IMR-90 (cell line): Measurements from ENCODE around the gene PRR36. TPM values are rescaled to one million over a fixed set of nuclear protein-coding genes. Genes with fewer than 3 reads are reported as not detected.

Experiments used
- ATAC-seq: fragments of 200-7000 bp; cut with Tn5 transposase; 2 replicates; pipeline ENCODE4 v1.9.1; 2020; ENCODE audit warnings: low read depth, mild to moderate bottlenecking, moderate library complexity
- BruUV-seq: library from RNA; stranded (reverse); fragments of 400-500 nt; replicated peaks from 2 replicates; lab custom pipeline; 2021; lab: Mats Ljungman, UMichigan
- CTCF ChIA-PET: fragments of 300-600 bp; formaldehyde crosslinking; extraction: SDS; loops from one replicate; lab custom pipeline; 2021; ENCODE audit warnings: antibody characterized with exemption; lab: Yijun Ruan, JAX
- POLR2A ChIA-PET: fragments of 300-600 bp; sonication (Branson Sonifier 250); formaldehyde crosslinking; loops from one replicate; lab custom pipeline; 2022; ENCODE audit warnings: antibody characterized with exemption; ENCODE audit not compliant: unreplicated experiment; lab: Charles Lee
- DNase-seq: peaks from one replicate; pipeline ENCODE4 v3.0.0; 2013
- H2AFZ ChIP-seq: replicated peaks from 2 replicates; pipeline ENCODE3; 2013; ENCODE audit warnings: low read length, mild to moderate bottlenecking; ENCODE audit not compliant: poor library complexity
- H2AK5ac ChIP-seq: 2 replicates; pipeline ENCODE4 v1.6.1; 2013; ENCODE audit warnings: low read depth, low read length, inconsistent platforms
- H2AK9ac ChIP-seq: replicated peaks from 2 replicates; pipeline ENCODE3; 2013; ENCODE audit warnings: mild to moderate bottlenecking, low read depth, low read length, moderate library complexity; ENCODE audit not compliant: poor library complexity
- H2BK120ac ChIP-seq: 2 replicates; pipeline ENCODE4 v1.6.1; 2013; ENCODE audit warnings: low read depth, low read length, inconsistent platforms
- H2BK15ac ChIP-seq: 3 replicates; pipeline ENCODE4 v1.6.1; 2013; ENCODE audit warnings: low read depth, low read length, inconsistent platforms
- H2BK20ac ChIP-seq: 2 replicates; pipeline ENCODE4 v1.6.1; 2013; ENCODE audit warnings: low read depth, mild to moderate bottlenecking, inconsistent platforms, low read length, moderate library complexity
- H2BK5ac ChIP-seq: 2 replicates; pipeline ENCODE4 v1.6.1; 2013; ENCODE audit warnings: mild to moderate bottlenecking, low read depth, low read length, inconsistent platforms; ENCODE audit not compliant: poor library complexity, severe bottlenecking
- H3K14ac ChIP-seq: replicated peaks from 2 replicates; pipeline ENCODE4 v1.6.1; 2013; ENCODE audit warnings: low read depth, low read length, inconsistent platforms
- H3K18ac ChIP-seq: 2 replicates; pipeline ENCODE4 v1.6.1; 2013; ENCODE audit warnings: low read depth, low read length, control low read depth
- H3K23ac ChIP-seq: 2 replicates; pipeline ENCODE4 v1.6.1; 2013; ENCODE audit warnings: low read depth, low read length, inconsistent platforms
- H3K27ac ChIP-seq: 2 replicates; pipeline ENCODE4 v1.5.1; 2013; ENCODE audit warnings: mild to moderate bottlenecking, control low read depth, low read length; ENCODE audit not compliant: insufficient read depth
- H3K27me3 ChIP-seq: 2 replicates; pipeline ENCODE4 v1.6.1; 2013; ENCODE audit warnings: low read length; ENCODE audit not compliant: control insufficient read depth, insufficient read depth
- H3K36me3 ChIP-seq: 2 replicates; pipeline ENCODE4 v1.6.1; 2013; ENCODE audit warnings: low read length, mixed read lengths; ENCODE audit not compliant: control insufficient read depth, insufficient read depth
- H3K4ac ChIP-seq: 2 replicates; pipeline ENCODE4 v1.6.1; 2013; ENCODE audit warnings: low read depth, low read length, inconsistent platforms
- H3K4me1 ChIP-seq: 2 replicates; pipeline ENCODE4 v1.6.1; 2013; ENCODE audit warnings: low read length, mixed read lengths; ENCODE audit not compliant: control insufficient read depth, insufficient read depth
- H3K4me2 ChIP-seq: 2 replicates; pipeline ENCODE4 v1.6.1; 2013; ENCODE audit warnings: low read depth, mild to moderate bottlenecking, control low read depth, low read length, moderate library complexity
- H3K4me3 ChIP-seq: 2 replicates; pipeline ENCODE4 v1.5.1; 2013; ENCODE audit warnings: low read depth, mild to moderate bottlenecking, control low read depth, low read length, moderate library complexity; ENCODE audit not compliant: insufficient read depth
- H3K56ac ChIP-seq: 2 replicates; pipeline ENCODE4 v1.6.1; 2013; ENCODE audit warnings: low read length, inconsistent platforms; ENCODE audit not compliant: insufficient read depth; ENCODE audit errors: extremely low read depth
- H3K79me1 ChIP-seq, 2 experiments: 2 replicates each; pipeline ENCODE4 v1.6.1; 2013; ENCODE audit warnings: low read length in 2 of 2, inconsistent platforms in 1 of 2, low read depth in 1 of 2
- H3K9ac ChIP-seq: 2 replicates; pipeline ENCODE4 v1.6.1; 2013; ENCODE audit warnings: low read depth, low read length, control low read depth
- H3K9me1 ChIP-seq: 2 replicates; pipeline ENCODE4 v1.6.1; 2013; ENCODE audit warnings: low read length, inconsistent platforms; ENCODE audit not compliant: insufficient read depth
- H3K9me3 ChIP-seq: 2 replicates; pipeline ENCODE4 v1.6.1; 2013; ENCODE audit warnings: low read length; ENCODE audit not compliant: control insufficient read depth, insufficient read depth
- H4K20me1 ChIP-seq: 2 replicates; pipeline ENCODE4 v1.6.1; 2013; ENCODE audit warnings: low read length, inconsistent platforms; ENCODE audit not compliant: insufficient read depth
- H4K5ac ChIP-seq: 2 replicates; pipeline ENCODE4 v1.6.1; 2013; ENCODE audit warnings: mild to moderate bottlenecking, low read depth, low read length, control low read depth
- H4K8ac ChIP-seq, 2 experiments: 2 replicates each; pipeline ENCODE4 v1.6.1; 2013; ENCODE audit warnings: low read depth in 2 of 2, low read length in 2 of 2, control low read depth in 1 of 2, inconsistent platforms in 1 of 2
- H4K91ac ChIP-seq: 2 replicates; pipeline ENCODE4 v1.6.1; 2013; ENCODE audit warnings: low read depth, low read length, inconsistent platforms; ENCODE audit not compliant: insufficient read depth
- BHLHE40 ChIP-seq: fragments of 150-350 bp; IDR thresholded peaks from 2 replicates; pipeline ENCODE4 v1.6.1; 2016; ENCODE audit warnings: mild to moderate bottlenecking, low read depth, low read length
- CEBPB ChIP-seq: IDR thresholded peaks from 2 replicates; pipeline ENCODE4 v1.6.1; 2012; ENCODE audit warnings: low read depth, low read length, improper control_type of control experiment
- CHD1 ChIP-seq: IDR thresholded peaks from 2 replicates; pipeline ENCODE4 v1.6.1; 2012; ENCODE audit warnings: low read depth, low read length, improper control_type of control experiment
- FOS ChIP-seq: fragments of 150-350 bp; IDR thresholded peaks from 2 replicates; pipeline ENCODE4 v1.6.1; 2016; ENCODE audit warnings: low read depth, low read length
- MAFK ChIP-seq: IDR thresholded peaks from 2 replicates; pipeline ENCODE4 v1.6.1; 2012; ENCODE audit warnings: low read depth, low read length, improper control_type of control experiment
- MAZ ChIP-seq: IDR thresholded peaks from 2 replicates; pipeline ENCODE4 v1.6.1; 2012; ENCODE audit warnings: low read depth, mild to moderate bottlenecking, low read length, improper control_type of control experiment, moderate library complexity, borderline replicate concordance
- MXI1 ChIP-seq: IDR thresholded peaks from 2 replicates; pipeline ENCODE4 v1.6.1; 2012; ENCODE audit warnings: low read depth, mild to moderate bottlenecking, low read length, moderate library complexity, borderline replicate concordance
- NFE2L2 ChIP-seq: fragments of 150-350 bp; IDR thresholded peaks from 2 replicates; pipeline ENCODE4 v1.6.1; 2016; ENCODE audit warnings: low read depth, mild to moderate bottlenecking, low read length
- POLR2A ChIP-seq: IDR thresholded peaks from 2 replicates; pipeline ENCODE4 v1.6.1; 2012; ENCODE audit warnings: mild to moderate bottlenecking, low read depth, low read length
- RAD21 ChIP-seq: IDR thresholded peaks from 2 replicates; pipeline ENCODE4 v1.6.1; 2012; ENCODE audit warnings: low read length, improper control_type of control experiment
- RCOR1 ChIP-seq: IDR thresholded peaks from 2 replicates; pipeline ENCODE4 v1.6.1; 2012; ENCODE audit warnings: mild to moderate bottlenecking, low read length, improper control_type of control experiment; ENCODE audit not compliant: insufficient replicate concordance
- RFX5 ChIP-seq: IDR thresholded peaks from 2 replicates; pipeline ENCODE4 v1.8.0; 2012; ENCODE audit warnings: low read depth, mild to moderate bottlenecking, low read length, moderate library complexity
- SMC3 ChIP-seq: fragments of 150-350 bp; IDR thresholded peaks from 2 replicates; pipeline ENCODE4 v1.6.1; 2016; ENCODE audit warnings: low read depth, mild to moderate bottlenecking, antibody characterized with exemption, low read length, moderate library complexity
- USF2 ChIP-seq: fragments of 150-350 bp; IDR thresholded peaks from 2 replicates; pipeline ENCODE4 v1.6.1; 2017; ENCODE audit warnings: mild to moderate bottlenecking, antibody characterized with exemption, low read length, low read depth
- WGBS, 2 experiments: methylation state at CpG; one replicate each; pipeline versions ENCODE4 v1.1.5 to v1.1.7; 2013; ENCODE audit warnings: missing lambda C conversion rate in 2 of 2; ENCODE audit not compliant: insufficient read length in 1 of 2; ENCODE audit errors: extremely low coverage in 2 of 2; 5-methylcytosine and 5-hydroxymethylcytosine counted together
- dilution Hi-C: fragments of 300-500 bp; cut with HindIII; formaldehyde crosslinking; loops from one replicate; pipeline ENCODE4 v1.14.3; 2018; ENCODE audit warnings: low sequenced_read_pairs; ENCODE audit not compliant: unreplicated experiment
- in situ Hi-C: fragments of 300-500 bp; cut with MboI; formaldehyde crosslinking; loops from 3 replicates; pipeline ENCODE4 v1.14.3; 2019; ENCODE audit warnings: low sequenced_read_pairs, inconsistent platforms, mixed read lengths
- intact Hi-C: fragments of 100-400 bp; cut with micrococcal nuclease; formaldehyde crosslinking; loops from 2 replicates; pipeline ENCODE4 v1.10.0; 2022
- polyA plus RNA-seq, 3 experiments: library from polyadenylated mRNA; depleted of rRNA; stranded (reverse); fragments of >200 nt; gene quantifications; 2 replicates each; pipeline ENCODE4 v1.2.3, GENCODE V29; 2012; ENCODE audit warnings: low replicate concordance in 1 of 3
- total RNA-seq: library from RNA; depleted of rRNA; stranded (reverse); fragments of >200 nt; gene quantifications from 2 replicates; pipeline ENCODE4 v1.2.3, GENCODE V29; 2012
- TF ChIP-seq, protein P1 (sequence below): fragments of 150-350 bp; IDR thresholded peaks from 2 replicates; pipeline ENCODE4 v1.6.1; 2016; ENCODE audit warnings: low read depth, mild to moderate bottlenecking, low read length, moderate library complexity, borderline replicate concordance
- TF ChIP-seq, protein P2 (sequence below): conservative IDR thresholded peaks from 2 replicates; pipeline ENCODE4 v1.5.1; 2012; ENCODE audit warnings: mild to moderate bottlenecking, low read depth, low read length, improper control_type of control experiment

The PRR36 gene
- total and polyA plus RNA-seq, 2 of the 4 experiments (the other 2 are of a cell fraction): 0.02 TPM; not detected in 1

- Histone ChIP-seq H3K27ac (no peak overlapping the region), H3K79me1 (peaks cover 6 to 17% of the 10 kb centered on the region in 2 experiments), H3K27me3 (no peaks in the 10 kb centered on the region), H3K4me2 (no peak overlapping the region), H2AK5ac (no peak overlapping the region), H3K4me1 (peaks cover 3% of the 10 kb centered on the region; the same call in 1 of the 2 replicates), H2AK9ac (no peak overlapping the region), H4K20me1 (no peaks in the 10 kb centered on the region), H2BK15ac (no peak overlapping the region), H4K8ac (no peak overlapping the region), H2BK120ac (no peak overlapping the region), H2BK5ac (no peak overlapping the region), H3K4me3 (no peak overlapping the region), H4K5ac (no peak overlapping the region), H3K9ac (no peak overlapping the region), H3K56ac (no peak overlapping the region), H3K9me1 (0 out of 2 replicates have a peak, but pooled peaks cover 2% of the 10 kb centered on the region), H2BK20ac (no peak overlapping the region), H3K23ac (no peak overlapping the region), H2AFZ (no peak overlapping the region), H3K4ac (no peak overlapping the region), H3K36me3 (no peaks in the 10 kb centered on the region), H3K14ac (no peak overlapping the region), H3K9me3 (no peaks in the 10 kb centered on the region), H4K91ac (no peak overlapping the region), H3K18ac (no peak overlapping the region)
- no TSS peak for BruUV-seq
- intact Hi-C loops (no loop called here), in situ Hi-C loops (no loop called here), dilution Hi-C loops (no loop called here)
- ATAC-seq (no peak), DNase-seq (no peak)
- CTCF ChIA-PET: interaction anchor here (0.6 to 0.8 kb wide), 2 partner anchors 12 to 13 kb away, joined by 3 to 4 read pairs; no protein-coding TSS in a partner anchor
- POLR2A ChIA-PET: interaction anchor here (0.9 kb wide), 1 partner anchor 14 kb away, joined by 9 read pairs; no protein-coding TSS in a partner anchor
- WGBS, 2 experiments: no CpG with 5 or more reads among the region's 8 CpGs
- TF ChIP-seq RCOR1: no peak
- TF ChIP-seq CEBPB: no peak
- TF ChIP-seq BHLHE40: no peak
- TF ChIP-seq POLR2A: no peak
- no peak for TF ChIP-seq NFE2L2
- TF ChIP-seq, protein P1, sequence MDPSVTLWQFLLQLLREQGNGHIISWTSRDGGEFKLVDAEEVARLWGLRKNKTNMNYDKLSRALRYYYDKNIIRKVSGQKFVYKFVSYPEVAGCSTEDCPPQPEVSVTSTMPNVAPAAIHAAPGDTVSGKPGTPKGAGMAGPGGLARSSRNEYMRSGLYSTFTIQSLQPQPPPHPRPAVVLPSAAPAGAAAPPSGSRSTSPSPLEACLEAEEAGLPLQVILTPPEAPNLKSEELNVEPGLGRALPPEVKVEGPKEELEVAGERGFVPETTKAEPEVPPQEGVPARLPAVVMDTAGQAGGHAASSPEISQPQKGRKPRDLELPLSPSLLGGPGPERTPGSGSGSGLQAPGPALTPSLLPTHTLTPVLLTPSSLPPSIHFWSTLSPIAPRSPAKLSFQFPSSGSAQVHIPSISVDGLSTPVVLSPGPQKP: no peak
- no peak for TF ChIP-seq MAFK
- no peak for TF ChIP-seq USF2
- TF ChIP-seq MAZ: no peak
- no peak for TF ChIP-seq RFX5
- TF ChIP-seq FOS: no peak
- TF ChIP-seq CHD1: no peak
- TF ChIP-seq, protein P2, sequence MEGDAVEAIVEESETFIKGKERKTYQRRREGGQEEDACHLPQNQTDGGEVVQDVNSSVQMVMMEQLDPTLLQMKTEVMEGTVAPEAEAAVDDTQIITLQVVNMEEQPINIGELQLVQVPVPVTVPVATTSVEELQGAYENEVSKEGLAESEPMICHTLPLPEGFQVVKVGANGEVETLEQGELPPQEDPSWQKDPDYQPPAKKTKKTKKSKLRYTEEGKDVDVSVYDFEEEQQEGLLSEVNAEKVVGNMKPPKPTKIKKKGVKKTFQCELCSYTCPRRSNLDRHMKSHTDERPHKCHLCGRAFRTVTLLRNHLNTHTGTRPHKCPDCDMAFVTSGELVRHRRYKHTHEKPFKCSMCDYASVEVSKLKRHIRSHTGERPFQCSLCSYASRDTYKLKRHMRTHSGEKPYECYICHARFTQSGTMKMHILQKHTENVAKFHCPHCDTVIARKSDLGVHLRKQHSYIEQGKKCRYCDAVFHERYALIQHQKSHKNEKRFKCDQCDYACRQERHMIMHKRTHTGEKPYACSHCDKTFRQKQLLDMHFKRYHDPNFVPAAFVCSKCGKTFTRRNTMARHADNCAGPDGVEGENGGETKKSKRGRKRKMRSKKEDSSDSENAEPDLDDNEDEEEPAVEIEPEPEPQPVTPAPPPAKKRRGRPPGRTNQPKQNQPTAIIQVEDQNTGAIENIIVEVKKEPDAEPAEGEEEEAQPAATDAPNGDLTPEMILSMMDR: no peak
- no peak for TF ChIP-seq RAD21
- TF ChIP-seq MXI1: no peak
- TF ChIP-seq SMC3: no peak
Measured at GRCh38 chr19:7885818-7886217, 11.6 kb upstream of the PRR36 start.
